Suprapubic skin (tissue), 4 donors: ENCODE data around the gene NEBL.

Source experiments
- EP300 ChIP-seq: sonication (generic); formaldehyde crosslinking; IDR thresholded peaks from one replicate; pipeline ENCODE4 v1.6.1; 2017; ENCODE audit warnings: antibody characterized with exemption
- POLR2AphosphoS5 ChIP-seq, 3 donors: sonication (generic); formaldehyde crosslinking; IDR thresholded peaks; one replicate each; pipeline ENCODE4 v1.6.1; 2017; ENCODE audit warnings: antibody characterized with exemption in 3 of 3

DNA sequence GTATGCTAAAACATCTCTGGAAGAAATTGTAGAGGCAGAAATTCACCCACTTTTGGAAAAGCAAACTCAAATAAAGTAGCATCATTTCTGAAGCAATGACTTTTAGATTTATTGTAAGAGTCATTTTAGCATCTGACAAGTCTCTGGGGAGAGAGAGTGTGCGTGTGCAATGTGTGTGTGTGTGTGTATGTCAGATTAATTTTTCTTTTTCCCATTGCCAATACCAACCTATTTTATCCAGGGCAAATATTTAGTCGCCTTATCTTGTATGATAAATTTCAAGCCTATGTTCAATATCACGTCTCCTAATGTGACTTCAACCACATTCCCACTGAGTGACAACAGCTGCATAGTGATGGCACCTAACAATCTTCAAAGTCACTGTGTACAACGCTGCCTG, 101.7 kb downstream of the NEBL start:
- no peak for TF ChIP-seq POLR2AphosphoS5 (IDR thresholded peaks at IDR 0.05)
- no peak for TF ChIP-seq EP300
